Right renal pelvis (tissue), 4 donors: ENCODE data around the gene CD200R1. TPM values are rescaled to one million over a fixed set of nuclear protein-coding genes. Genes with fewer than 3 reads are reported as not detected.

ENCODE experiments used
- DNase-seq, 4 donors: peaks; one replicate each; pipeline ENCODE4 v3.0.0-alpha.2; 2013; ENCODE audit warnings: low read depth in 4 of 4, low spot score in 3 of 4, missing footprints in 1 of 4
- polyA plus RNA-seq, 4 donors: library from polyadenylated mRNA; unstranded; fragments of 120-200 nt; gene quantifications; one replicate each; pipeline ENCODE4 v1.2.1, GENCODE V29; 2013; ENCODE audit not compliant: insufficient read length in 4 of 4

The CD200R1 gene
- polyA plus RNA-seq, 4 donors: 0.96 to 1.1 (median 1.0) TPM

DNA sequence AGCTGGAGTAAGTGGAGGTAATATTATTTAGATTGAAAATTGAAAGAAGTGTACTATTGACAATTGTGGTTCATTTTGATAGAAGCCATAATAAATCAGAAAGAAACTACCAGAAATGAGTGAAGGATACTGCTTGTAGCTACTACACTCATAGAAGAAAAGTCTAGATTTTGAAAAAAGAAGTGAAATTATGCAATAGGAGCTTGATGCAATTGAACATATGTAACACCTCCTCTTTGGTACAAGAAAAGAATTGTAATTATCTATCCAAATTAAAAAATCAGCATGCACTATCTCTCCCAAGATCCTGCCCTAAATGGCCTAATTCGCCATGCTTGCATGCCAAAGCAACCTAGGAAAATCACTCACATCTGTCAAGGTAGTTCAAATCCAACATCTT, 77.1 kb downstream of the CD200R1 start:
- no peak for DNase-seq

DNA sequence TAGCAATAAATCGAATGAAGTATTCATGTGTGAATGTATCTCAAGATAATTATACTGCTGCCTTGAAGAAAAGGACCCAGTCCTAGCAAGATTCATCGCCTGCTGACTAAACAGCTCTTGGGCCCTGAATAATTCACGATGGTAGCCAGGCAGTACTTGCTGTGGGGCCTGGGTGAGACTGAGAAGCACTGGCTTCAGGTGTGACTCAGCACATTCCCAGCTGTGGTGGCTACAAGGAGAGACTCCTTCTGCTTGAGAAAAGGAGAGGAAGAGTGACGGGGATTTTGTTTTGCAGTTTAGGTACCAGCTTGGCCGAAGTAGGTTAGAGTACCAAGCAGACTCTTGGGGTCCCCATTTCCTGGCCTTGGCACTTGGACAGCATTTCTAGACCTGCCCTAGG, 80.6 kb downstream of the CD200R1 start:
- no peak for DNase-seq

DNA sequence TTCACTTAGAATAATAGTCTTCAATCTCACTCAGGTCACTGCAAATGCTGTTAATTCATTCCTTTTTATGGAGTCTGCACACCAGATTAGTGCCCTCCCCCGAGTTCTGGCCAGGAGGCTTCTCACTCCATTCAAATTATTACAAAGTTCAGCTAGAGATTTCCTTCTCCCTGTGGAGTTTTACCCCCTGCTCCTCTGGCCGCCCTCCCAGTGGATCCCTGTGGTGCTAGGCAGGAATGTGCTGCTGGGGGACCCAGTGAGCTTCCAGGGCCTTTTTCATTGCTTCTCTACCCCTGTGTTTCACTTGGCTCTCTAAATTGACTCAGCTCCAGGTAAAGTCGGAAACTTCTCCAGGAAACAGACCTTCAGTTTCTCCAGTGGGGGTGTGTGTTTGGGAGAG, 85.5 kb downstream of the CD200R1 start:
- no peak for DNase-seq

DNA sequence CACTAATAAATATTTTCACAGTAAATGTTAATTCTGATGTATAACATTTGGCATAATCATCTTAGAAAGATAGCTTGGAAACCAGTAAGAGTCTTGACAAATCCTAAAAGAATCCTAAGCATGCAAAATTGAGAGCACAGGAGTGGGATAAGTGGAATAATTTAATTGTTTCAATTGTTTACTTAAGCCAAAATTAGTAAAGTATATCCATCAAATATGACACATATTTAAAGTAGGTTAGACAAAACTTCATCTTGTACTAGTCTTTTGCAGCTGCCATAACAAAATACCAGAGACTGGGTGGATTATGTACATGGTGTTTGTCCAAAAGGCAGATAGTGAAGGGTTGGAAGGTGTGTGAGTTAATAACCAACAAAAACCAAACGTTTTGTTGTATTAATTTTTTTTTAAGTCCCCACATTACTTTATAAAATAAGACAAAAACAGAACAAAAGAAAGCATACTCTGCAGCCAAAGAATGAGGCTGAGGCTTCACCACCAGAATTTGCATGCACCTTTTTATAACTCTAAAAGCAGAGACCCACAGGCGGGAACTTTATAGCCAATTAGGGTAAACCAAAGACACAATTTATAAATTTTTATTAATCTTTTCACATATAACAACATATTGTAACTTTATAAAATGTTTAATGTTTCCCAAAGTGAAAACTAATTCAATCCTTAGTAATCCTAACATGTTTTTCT, 86.4 kb downstream of the CD200R1 start:
- DNase-seq: no peak

DNA sequence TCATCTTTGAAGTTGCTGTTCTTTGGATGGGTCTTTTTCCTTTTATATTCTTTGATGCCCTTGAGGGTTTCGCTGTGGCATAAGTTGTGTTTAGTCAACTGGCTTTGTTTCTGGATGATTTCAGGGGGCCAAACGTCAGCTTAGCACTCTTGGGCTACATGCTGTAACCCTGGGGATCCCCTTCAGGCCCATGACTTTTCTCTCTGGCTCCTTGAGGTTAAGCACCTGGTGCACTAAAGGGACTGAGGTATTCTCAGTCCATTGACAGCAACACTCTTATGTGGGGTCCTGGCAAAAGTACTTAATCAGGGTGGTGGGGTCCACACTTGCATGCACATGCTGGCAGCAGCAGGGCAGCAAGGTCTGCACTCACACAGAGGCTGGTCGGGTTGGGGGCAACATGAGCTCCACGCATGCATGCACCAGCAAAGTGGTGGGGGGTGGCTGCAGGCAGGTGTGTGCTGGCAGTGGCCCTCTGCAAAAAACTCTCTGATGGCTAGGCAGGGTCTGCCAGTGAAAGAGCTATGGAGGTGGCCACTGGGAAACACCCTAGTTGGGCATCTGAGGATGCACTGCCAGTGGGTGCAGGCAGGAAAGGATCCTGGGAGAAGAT, 90.1 kb downstream of the CD200R1 start:
- no peak for DNase-seq

DNA sequence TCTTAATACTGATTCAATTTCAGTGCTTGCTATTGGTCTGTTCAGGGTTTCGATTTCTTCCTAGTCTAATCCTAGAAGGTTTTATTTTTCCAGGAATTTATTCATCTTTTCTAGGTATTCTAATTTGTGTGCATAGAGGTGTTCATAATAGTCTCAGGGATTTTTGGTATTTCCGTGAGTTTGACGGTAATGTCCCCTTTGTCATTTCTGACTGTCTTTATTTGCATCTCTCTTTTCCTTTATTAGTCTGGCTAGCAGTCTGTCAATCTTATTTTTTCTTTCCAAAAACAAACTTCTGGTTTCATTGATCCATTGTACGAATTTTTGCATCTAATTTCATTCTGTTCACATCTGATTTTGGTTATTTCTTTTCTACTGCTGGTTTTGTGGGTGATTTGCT, 93.0 kb downstream of the CD200R1 start:
- DNase-seq: no peak

DNA sequence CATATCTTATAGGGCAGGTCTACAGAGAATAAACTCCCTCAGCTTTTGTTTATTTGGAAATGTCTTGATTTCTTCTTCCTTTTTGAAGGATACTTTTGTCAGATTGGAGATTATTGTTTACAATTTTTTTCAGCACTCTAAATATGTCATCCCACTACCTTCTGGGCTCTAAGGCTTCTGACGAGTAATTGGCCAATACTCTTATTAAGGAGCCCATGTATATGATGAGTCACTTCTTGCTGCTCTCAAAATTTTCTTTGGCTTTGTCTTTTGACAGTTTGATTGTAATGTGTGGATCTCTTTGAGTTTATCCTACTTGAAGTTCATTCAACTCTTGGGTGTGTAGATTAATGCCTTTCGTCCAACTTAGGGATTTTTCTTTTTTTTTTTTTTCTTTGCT, 99.3 kb downstream of the CD200R1 start:
- no peak for DNase-seq

DNA sequence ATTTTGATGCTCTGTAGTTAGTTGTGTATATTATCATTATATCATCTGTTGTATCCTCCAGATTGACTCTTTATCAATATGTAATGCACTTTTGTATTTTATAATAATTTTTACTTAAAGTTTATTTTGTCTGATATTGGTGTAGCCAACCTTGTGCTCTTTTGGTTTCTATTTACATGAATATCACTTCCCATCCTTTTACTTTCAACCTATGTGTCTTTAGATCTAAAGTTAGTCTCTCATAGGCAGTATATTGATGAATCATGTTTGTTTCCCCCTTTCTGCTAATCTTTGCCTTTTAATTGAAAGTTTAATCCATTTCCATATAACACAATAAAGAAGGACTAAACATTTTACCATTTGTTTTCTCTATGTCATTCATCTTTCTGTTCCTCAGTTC, 100.2 kb downstream of the CD200R1 start:
- no peak for DNase-seq

DNA sequence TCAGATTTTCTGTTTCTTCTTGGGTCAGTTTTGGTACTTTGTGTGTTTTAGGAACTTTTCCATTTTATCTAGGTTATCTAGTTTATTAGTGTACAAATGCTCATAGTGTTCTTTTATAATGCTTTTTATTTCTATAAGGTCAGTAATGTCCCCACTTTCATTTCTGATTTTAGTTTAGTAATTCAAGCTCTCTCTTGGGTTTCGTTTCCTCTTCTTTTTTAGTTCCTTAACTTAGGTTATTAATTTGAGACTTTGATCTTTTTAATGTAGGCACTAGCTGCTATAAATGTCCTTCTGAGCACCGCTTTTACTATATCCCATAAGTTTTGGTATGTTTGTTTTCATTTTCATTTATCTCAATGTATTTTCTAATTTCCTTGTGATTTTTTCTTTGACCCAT, 101.3 kb downstream of the CD200R1 start:
- no peak for DNase-seq

DNA sequence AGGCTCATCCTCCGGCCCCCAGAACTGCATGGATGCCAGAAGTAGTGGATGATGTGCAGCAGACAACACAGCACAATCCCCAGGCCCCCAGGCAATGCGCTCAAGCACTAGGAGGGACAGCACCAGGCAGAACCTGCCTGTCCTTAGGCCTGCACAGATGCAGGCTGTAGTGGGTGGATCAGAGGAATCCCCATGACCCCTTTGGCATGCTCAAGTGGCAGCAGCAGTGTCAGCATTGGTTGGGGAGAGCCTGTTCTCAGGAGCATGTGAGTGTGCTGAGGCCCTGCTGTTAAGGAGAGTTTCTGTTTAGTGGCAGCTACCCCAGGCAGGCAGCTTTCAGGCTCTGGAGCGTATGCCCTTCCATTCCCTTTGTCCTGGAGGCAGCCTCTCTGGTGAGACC, 103.2 kb downstream of the CD200R1 start:
- DNase-seq: no peak

Other genes with a start within 250 kb of the CD200R1 start
- gene CD200R1L, start 128.2 kb downstream of the CD200R1 start, polyA plus RNA-seq: not detected
- 10 to 100 TPM; 20.2 to 27.7 (median 24.9) TPM for gene GTPBP8, start 15.9 kb upstream of the CD200R1 start, polyA plus RNA-seq
- 10 to 100 TPM; 21.9 to 33.4 (median 24.5) TPM for gene BOC, start 236.5 kb upstream of the CD200R1 start, polyA plus RNA-seq